Measurements from ENCODE around the gene TSR1.

DNA sequence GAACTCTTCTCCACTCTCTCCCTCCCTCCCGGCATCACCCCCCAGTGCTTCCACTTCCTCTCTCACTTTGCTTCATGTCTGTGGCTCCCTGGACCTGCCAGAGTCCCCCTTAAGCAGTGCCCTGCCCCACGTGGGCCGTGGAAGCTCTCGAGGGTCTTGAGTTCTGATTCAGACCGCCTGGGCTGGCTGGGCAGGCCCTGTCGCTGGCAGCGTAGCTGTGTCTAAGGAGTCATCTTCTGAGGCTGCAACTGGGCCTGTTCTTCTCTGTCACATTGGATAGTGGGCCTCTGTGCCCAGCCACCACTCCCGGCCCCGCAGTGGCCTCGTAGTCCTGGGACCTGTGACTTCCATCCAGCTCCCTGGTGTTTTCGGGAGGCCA, 33.9 kb upstream of the TSR1 start:
- TF ChIP-seq, protein P1, sequence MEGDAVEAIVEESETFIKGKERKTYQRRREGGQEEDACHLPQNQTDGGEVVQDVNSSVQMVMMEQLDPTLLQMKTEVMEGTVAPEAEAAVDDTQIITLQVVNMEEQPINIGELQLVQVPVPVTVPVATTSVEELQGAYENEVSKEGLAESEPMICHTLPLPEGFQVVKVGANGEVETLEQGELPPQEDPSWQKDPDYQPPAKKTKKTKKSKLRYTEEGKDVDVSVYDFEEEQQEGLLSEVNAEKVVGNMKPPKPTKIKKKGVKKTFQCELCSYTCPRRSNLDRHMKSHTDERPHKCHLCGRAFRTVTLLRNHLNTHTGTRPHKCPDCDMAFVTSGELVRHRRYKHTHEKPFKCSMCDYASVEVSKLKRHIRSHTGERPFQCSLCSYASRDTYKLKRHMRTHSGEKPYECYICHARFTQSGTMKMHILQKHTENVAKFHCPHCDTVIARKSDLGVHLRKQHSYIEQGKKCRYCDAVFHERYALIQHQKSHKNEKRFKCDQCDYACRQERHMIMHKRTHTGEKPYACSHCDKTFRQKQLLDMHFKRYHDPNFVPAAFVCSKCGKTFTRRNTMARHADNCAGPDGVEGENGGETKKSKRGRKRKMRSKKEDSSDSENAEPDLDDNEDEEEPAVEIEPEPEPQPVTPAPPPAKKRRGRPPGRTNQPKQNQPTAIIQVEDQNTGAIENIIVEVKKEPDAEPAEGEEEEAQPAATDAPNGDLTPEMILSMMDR (IDR thresholded peaks at IDR 0.05; ENCODE audit: insufficient read depth, low read length), result no peak
- no peak for TF ChIP-seq POLR2AphosphoS5 (IDR thresholded peaks at IDR 0.05; ENCODE audit: low read depth)
- TF ChIP-seq, protein P2, sequence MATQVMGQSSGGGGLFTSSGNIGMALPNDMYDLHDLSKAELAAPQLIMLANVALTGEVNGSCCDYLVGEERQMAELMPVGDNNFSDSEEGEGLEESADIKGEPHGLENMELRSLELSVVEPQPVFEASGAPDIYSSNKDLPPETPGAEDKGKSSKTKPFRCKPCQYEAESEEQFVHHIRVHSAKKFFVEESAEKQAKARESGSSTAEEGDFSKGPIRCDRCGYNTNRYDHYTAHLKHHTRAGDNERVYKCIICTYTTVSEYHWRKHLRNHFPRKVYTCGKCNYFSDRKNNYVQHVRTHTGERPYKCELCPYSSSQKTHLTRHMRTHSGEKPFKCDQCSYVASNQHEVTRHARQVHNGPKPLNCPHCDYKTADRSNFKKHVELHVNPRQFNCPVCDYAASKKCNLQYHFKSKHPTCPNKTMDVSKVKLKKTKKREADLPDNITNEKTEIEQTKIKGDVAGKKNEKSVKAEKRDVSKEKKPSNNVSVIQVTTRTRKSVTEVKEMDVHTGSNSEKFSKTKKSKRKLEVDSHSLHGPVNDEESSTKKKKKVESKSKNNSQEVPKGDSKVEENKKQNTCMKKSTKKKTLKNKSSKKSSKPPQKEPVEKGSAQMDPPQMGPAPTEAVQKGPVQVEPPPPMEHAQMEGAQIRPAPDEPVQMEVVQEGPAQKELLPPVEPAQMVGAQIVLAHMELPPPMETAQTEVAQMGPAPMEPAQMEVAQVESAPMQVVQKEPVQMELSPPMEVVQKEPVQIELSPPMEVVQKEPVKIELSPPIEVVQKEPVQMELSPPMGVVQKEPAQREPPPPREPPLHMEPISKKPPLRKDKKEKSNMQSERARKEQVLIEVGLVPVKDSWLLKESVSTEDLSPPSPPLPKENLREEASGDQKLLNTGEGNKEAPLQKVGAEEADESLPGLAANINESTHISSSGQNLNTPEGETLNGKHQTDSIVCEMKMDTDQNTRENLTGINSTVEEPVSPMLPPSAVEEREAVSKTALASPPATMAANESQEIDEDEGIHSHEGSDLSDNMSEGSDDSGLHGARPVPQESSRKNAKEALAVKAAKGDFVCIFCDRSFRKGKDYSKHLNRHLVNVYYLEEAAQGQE (IDR thresholded peaks at IDR 0.05; ENCODE audit: insufficient replicate concordance, low read depth), result no peak

All from HL-60 (cell line).